Measurements from ENCODE around the gene SLC17A2. TPM values are rescaled to one million over a fixed set of nuclear protein-coding genes. Genes with fewer than 3 reads are reported as not detected.

Gene SLC17A2
- total RNA-seq, 1 donor, result not detected

GRCh38 chr6:25922301-25922700 is 8.2 kb downstream of the SLC17A2 start:
- no peak for DNase-seq (ENCODE audit: low read depth in 2 of 3, low spot score in 2 of 3)

GRCh38 chr6:25921525-25922203 is 8.8 kb downstream of the SLC17A2 start:
- DNase-seq (ENCODE audit: low read depth in 2 of 3, low spot score in 2 of 3), result peak in 1 of 3 donors; percentile 28

- DNase-seq (ENCODE audit: low read depth in 2 of 3, low spot score in 2 of 3), result no peak
Observed at GRCh38 chr6:25919657-25920056, 10.8 kb downstream of the SLC17A2 start.

GRCh38 chr6:25918083-25918683 is 12.3 kb downstream of the SLC17A2 start:
- no peak for DNase-seq (ENCODE audit: low read depth in 2 of 3, low spot score in 2 of 3)

- DNase-seq (ENCODE audit: low read depth in 2 of 3, low spot score in 2 of 3), result no peak
Observed at GRCh38 chr6:25916789-25917490, 13.6 kb downstream of the SLC17A2 start.

GRCh38 chr6:25916330-25916729 is 14.2 kb downstream of the SLC17A2 start:
- DNase-seq (ENCODE audit: low read depth in 2 of 3, low spot score in 2 of 3), result no peak

GRCh38 chr6:25913741-25914140 is 16.8 kb downstream of the SLC17A2 start:
- no peak for DNase-seq (ENCODE audit: low read depth in 2 of 3, low spot score in 2 of 3)

- DNase-seq (ENCODE audit: low read depth in 2 of 3, low spot score in 2 of 3), result no peak
Observed at GRCh38 chr6:25911351-25911750, 19.1 kb downstream of the SLC17A2 start.

- DNase-seq (ENCODE audit: low read depth in 2 of 3, low spot score in 2 of 3), result no peak
Observed at GRCh38 chr6:25907475-25908014, 22.9 kb downstream of the SLC17A2 start.

GRCh38 chr6:25903467-25904099 is 26.9 kb downstream of the SLC17A2 start:
- no peak for DNase-seq (ENCODE audit: low read depth in 2 of 3, low spot score in 2 of 3)

- no peak for DNase-seq (ENCODE audit: low read depth in 2 of 3, low spot score in 2 of 3)
Observed at GRCh38 chr6:25902071-25902470, 28.4 kb downstream of the SLC17A2 start.

GRCh38 chr6:25900843-25901242 is 29.6 kb downstream of the SLC17A2 start:
- DNase-seq (ENCODE audit: low read depth in 2 of 3, low spot score in 2 of 3), result no peak

GRCh38 chr6:25899580-25900408 is 30.7 kb downstream of the SLC17A2 start:
- DNase-seq (ENCODE audit: low read depth in 2 of 3, low spot score in 2 of 3), result no peak

- no peak for DNase-seq (ENCODE audit: low read depth in 2 of 3, low spot score in 2 of 3)
Observed at GRCh38 chr6:25899123-25899522, 31.4 kb downstream of the SLC17A2 start.

- no peak for DNase-seq (ENCODE audit: low read depth in 2 of 3, low spot score in 2 of 3)
Observed at GRCh38 chr6:25898289-25898977, 32.1 kb downstream of the SLC17A2 start.

- DNase-seq (ENCODE audit: low read depth in 2 of 3, low spot score in 2 of 3), result no peak
Observed at GRCh38 chr6:25896252-25896651, 34.2 kb downstream of the SLC17A2 start.

- DNase-seq (ENCODE audit: low read depth in 2 of 3, low spot score in 2 of 3), result no peak
Observed at GRCh38 chr6:25895771-25896170, 34.7 kb downstream of the SLC17A2 start.

- DNase-seq (ENCODE audit: low read depth in 2 of 3, low spot score in 2 of 3), result no peak
Observed at GRCh38 chr6:25893778-25894177, 36.7 kb downstream of the SLC17A2 start.

- DNase-seq (ENCODE audit: low read depth in 2 of 3, low spot score in 2 of 3), result no peak
Observed at GRCh38 chr6:25892877-25893276, 37.6 kb downstream of the SLC17A2 start.
